ENCODE data around the gene DLK2. TPM values are rescaled to one million over a fixed set of nuclear protein-coding genes. Genes with fewer than 3 reads are reported as not detected.
"Not testable (repeated sequence)": the region's sequence is repeated elsewhere in the genome, so short reads cannot be mapped to it uniquely, and the experiment has no call there.

Gene DLK2
- total RNA-seq, 2 experiments from 2014 or later: not detected

DNA sequence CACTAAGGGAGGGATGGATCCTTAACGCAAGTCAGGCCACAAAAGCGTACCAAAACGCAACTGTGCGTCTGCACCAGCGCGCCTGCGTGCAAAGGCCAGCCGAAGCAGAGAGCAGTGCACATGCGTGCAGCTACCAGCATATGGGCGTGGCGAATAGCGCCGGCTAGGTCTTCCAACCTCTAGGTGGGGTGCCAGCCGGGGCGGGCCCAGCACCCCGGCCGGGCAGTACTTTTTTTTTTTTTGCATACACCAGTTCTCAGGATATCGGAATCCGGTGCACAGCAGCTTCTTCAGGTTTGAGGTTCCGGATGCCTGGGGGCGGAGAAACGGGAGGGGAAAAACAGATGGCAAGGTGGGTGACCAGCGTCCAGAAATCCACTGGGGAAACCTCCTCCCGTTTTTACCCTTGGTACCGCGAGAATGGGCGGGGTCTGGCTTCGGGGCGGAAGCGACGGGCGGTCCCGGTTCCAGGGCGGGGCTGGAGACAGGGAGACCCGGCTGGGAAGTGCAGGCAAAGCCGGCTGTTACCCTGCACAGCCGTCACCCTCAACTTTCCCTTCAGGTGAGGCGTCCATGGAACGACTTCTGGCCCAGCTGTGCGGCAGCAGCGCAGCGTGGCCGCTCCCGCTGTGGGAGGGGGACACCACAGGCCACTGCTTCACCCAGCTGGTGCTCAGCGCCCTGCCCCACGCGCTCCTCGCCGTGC is 27.8 kb downstream of the DLK2 start, which contains the start of gene ABCC10:
ABCC10 (plus strand) TSS at position 136 of the 706 bp plus-strand sequence; CDS start at position 574, 438 bp downstream.
- CTCF ChIA-PET: interaction anchor here (0.8 to 2.0 kb wide), 9 partner anchors 16 to 173 kb away, joined by 3 to 8 read pairs (median 4); partner anchors contain the start of genes DLK2 and ZNF318
- H3K4me3 Mint-ChIP-seq: peak within 1 kb of the TSS; percentile 96
- no peaks in the 10 kb centered on the region for H3K9me3 Mint-ChIP-seq (ENCODE audit: low read depth)
- H3K27me3 Mint-ChIP-seq: no peaks in the 10 kb centered on the region
- H3K27ac Mint-ChIP-seq: peak within 1 kb of the TSS; percentile 96
- peaks cover 22% of the 10 kb centered on the region for H3K4me1 Mint-ChIP-seq
- H3K36me3 Mint-ChIP-seq: peaks cover 2% of the 10 kb centered on the region
- DNase-seq: peak; percentile 98
- ATAC-seq: peak; percentile 98

DNA sequence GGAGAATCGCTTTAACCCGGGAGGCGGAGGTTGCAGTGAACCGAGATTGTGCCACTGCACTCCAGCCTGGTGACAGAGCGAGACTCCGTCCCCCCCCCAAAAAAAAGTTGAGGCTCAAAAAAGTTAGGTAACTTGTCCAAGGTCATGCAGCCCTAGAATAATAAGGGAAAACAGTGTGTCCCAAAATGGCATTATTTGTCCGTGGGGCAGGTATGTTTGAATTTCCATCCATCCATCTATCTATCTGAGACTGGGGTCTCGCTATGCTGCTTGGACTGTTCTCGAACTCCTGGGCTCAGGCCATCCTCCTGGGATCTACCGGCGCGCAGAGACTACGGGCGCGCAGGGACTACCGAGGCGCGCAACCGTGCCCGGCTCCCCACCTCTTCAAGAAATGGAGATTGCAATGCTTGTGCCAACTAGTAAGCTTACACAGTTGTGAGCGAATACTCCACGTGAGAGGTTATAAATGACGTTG is 28.4 kb downstream of the DLK2 start:
- peaks cover 2% of the 10 kb centered on the region for H3K36me3 Mint-ChIP-seq
- ATAC-seq (no peak), DNase-seq (no peak)
- CTCF ChIA-PET: interaction anchor here (0.8 to 2.0 kb wide), 9 partner anchors 16 to 173 kb away, joined by 3 to 8 read pairs (median 4); partner anchors contain the start of genes DLK2 and ZNF318
- no peaks in the 10 kb centered on the region for H3K9me3 Mint-ChIP-seq (ENCODE audit: low read depth)
- peaks cover 22% of the 10 kb centered on the region for H3K4me1 Mint-ChIP-seq
- peak overlapping the region; percentile 96 for H3K4me3 Mint-ChIP-seq
- no peaks in the 10 kb centered on the region for H3K27me3 Mint-ChIP-seq
- H3K27ac Mint-ChIP-seq: peak overlapping the region; percentile 96

GRCh38 chr6:43425083-43425482 is 30.3 kb downstream of the DLK2 start:
- H3K4me3 Mint-ChIP-seq; ATAC-seq; DNase-seq; H3K27me3 Mint-ChIP-seq; H3K36me3 Mint-ChIP-seq; H3K9me3 Mint-ChIP-seq (ENCODE audit: low read depth); CTCF ChIA-PET; H3K27ac Mint-ChIP-seq: not testable (repeated sequence)
- peaks cover 19% of the 10 kb centered on the region for H3K4me1 Mint-ChIP-seq

DNA sequence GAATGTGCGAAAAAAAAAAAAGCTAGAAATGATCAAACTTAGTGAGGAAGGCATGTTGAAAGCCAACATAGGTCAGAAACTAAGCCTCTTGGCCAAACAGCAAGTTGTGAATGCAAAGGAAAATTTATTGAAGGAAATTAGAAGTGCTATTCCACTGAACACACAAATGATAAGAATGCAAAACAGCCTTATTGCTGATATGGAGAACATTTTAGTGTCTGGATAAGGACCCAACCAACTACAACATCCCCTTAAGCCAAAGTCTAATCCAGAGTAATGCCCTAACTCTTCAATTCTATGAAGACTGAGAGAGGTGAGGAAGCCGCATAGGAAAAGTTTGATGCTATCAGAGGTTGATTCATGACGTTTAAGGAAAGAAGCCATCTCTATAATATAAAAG is 33.5 kb downstream of the DLK2 start:
- H3K4me3 Mint-ChIP-seq: no peak overlapping the region
- ATAC-seq: no peak
- DNase-seq: no peak
- H3K4me1 Mint-ChIP-seq: peaks cover 4% of the 10 kb centered on the region
- H3K27me3 Mint-ChIP-seq: peaks cover 13% of the 10 kb centered on the region
- H3K27ac Mint-ChIP-seq: no peak overlapping the region
- no peaks in the 10 kb centered on the region for H3K9me3 Mint-ChIP-seq (ENCODE audit: low read depth)
- CTCF ChIA-PET: interaction anchor here (1.4 kb wide), 1 partner anchor 192 kb away, joined by 3 read pairs; the partner anchor contains the start of gene DNPH1
- H3K36me3 Mint-ChIP-seq: no peaks in the 10 kb centered on the region

DNA sequence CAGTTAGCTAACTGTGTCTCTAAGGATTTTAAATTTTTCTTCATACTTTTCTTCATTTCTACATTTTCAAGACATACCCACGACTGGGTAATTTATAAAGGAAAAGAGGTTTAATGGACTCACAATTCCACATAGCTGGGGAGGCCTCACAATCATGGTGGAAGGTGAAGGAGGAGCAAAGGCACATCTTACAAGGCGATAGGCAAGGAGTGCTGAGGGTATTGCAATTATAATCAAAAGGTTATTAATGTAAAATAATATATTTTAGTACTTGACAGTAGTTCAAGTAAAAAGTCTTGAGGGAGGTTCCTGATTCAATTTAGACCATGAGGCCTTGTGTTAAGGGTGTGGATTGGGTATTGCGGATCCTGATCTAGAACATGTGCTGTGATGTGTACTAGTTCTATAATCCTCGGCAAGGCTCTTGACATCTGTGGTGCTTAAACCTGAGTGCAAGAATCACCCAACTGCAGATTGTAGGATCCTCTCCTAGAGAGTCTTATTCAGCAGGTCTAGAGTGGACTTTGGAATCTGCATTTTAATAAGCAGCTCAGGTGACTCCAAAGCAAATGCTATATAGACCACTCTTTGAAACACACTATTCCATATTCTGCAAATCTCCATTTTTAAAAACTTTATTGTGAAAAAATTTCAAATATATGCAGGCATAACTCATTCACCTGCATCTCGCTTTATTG is 35.2 kb downstream of the DLK2 start:
- H3K36me3 Mint-ChIP-seq: no peaks in the 10 kb centered on the region
- H3K9me3 Mint-ChIP-seq (ENCODE audit: low read depth): no peaks in the 10 kb centered on the region

GRCh38 chr6:43416935-43417334 is 38.4 kb downstream of the DLK2 start:
- ATAC-seq: no peak
- CTCF ChIA-PET: interaction anchor here (0.9 kb wide), 1 partner anchor 188 kb away, joined by 4 read pairs; the partner anchor contains the start of gene DNPH1
- H3K4me3 Mint-ChIP-seq: no peak overlapping the region

More for the DNA sequence above, 35.2 kb downstream of the DLK2 start:
- CTCF ChIA-PET: no interaction called here
- Mint-ChIP-seq H3K27me3 (peaks cover 16% of the 10 kb centered on the region), H3K27ac (no peak overlapping the region), H3K4me3 (no peak overlapping the region), H3K4me1 (peaks cover 2% of the 10 kb centered on the region)
- DNase-seq (no peak), ATAC-seq (no peak)

DNA sequence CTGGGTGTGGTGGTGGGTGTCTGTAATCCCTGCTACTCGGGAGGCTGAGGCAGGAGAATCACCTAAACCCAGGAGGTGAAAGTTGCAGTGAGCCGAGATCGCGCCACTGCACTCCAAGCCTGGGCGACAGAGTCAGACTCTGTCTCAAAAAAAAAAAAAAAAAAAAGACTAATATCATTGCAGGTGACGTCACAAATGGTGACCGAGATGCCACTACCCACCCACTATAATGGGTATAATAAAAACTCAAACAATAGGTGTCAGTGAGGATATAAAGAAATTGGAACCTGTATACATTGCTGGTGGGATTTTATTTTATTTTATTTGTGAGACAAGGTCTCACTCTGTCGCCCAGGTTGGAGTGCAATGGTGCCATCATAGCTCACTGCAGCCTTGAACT is 40.1 kb downstream of the DLK2 start:
- H3K4me1 Mint-ChIP-seq; H3K36me3 Mint-ChIP-seq; H3K27ac Mint-ChIP-seq; H3K4me3 Mint-ChIP-seq; ATAC-seq; H3K9me3 Mint-ChIP-seq (ENCODE audit: low read depth); DNase-seq: not testable (repeated sequence)
- CTCF ChIA-PET: interaction anchor here (0.6 to 1.6 kb wide), 2 partner anchors 91 to 741 kb away, joined by 3 to 5 read pairs; no protein-coding TSS in a partner anchor
- peaks cover 24% of the 10 kb centered on the region for H3K27me3 Mint-ChIP-seq

More at GRCh38 chr6:43416935-43417334, 38.4 kb downstream of the DLK2 start:
- no peak for DNase-seq
- no peaks in the 10 kb centered on the region for H3K36me3 Mint-ChIP-seq
- peaks cover 2% of the 10 kb centered on the region for H3K4me1 Mint-ChIP-seq
- H3K27ac Mint-ChIP-seq: no peak overlapping the region
- no peaks in the 10 kb centered on the region for H3K9me3 Mint-ChIP-seq (ENCODE audit: low read depth)
- H3K27me3 Mint-ChIP-seq: peaks cover 21% of the 10 kb centered on the region

- Mint-ChIP-seq H3K36me3 (no peaks in the 10 kb centered on the region), H3K27me3 (peaks cover 31% of the 10 kb centered on the region), H3K27ac (no peak overlapping the region), H3K4me1 (no peaks in the 10 kb centered on the region), H3K4me3 (no peak overlapping the region), H3K9me3 (ENCODE audit: low read depth) (no peaks in the 10 kb centered on the region)
- DNase-seq (no peak), ATAC-seq (no peak)
- CTCF ChIA-PET: no interaction called here
Measured at GRCh38 chr6:43413002-43413401, 42.3 kb downstream of the DLK2 start.

GRCh38 chr6:43412541-43412940 is 42.8 kb downstream of the DLK2 start:
- CTCF ChIA-PET: no interaction called here
- Mint-ChIP-seq H3K4me1 (no peaks in the 10 kb centered on the region), H3K4me3 (no peak overlapping the region), H3K27ac (no peak overlapping the region), H3K9me3 (ENCODE audit: low read depth) (no peaks in the 10 kb centered on the region), H3K36me3 (no peaks in the 10 kb centered on the region), H3K27me3 (peaks cover 31% of the 10 kb centered on the region)
- no peak for ATAC-seq
- DNase-seq: no peak

DNA sequence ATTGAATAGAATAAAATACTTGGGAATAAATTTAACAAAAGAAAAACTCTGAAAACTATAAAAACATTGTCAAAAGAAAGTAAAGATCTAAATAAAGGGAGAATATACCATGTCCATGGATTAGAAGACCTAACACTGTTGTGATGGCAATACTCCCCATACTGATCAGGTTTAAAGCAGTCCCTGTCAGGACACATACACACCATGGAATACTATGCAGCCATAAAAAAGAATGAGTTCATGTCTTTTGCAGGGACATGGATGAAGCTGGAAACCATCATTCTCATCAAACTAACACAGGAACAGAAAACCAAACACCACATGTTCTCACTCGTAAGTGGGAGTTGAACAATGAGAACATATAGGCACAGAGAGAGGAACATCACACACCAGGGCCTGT is 44.6 kb downstream of the DLK2 start:
- H3K4me1 Mint-ChIP-seq; H3K27ac Mint-ChIP-seq; H3K9me3 Mint-ChIP-seq (ENCODE audit: low read depth); DNase-seq; H3K36me3 Mint-ChIP-seq; ATAC-seq; H3K4me3 Mint-ChIP-seq; CTCF ChIA-PET: not testable (repeated sequence)
- H3K27me3 Mint-ChIP-seq: peaks cover 22% of the 10 kb centered on the region

- no peaks in the 10 kb centered on the region for H3K36me3 Mint-ChIP-seq
- CTCF ChIA-PET: interaction anchor here (1.8 kb wide), 1 partner anchor 10 kb away, joined by 4 read pairs; no protein-coding TSS in a partner anchor
- H3K27me3 Mint-ChIP-seq: peaks cover 41% of the 10 kb centered on the region
- DNase-seq: no peak
- H3K4me1 Mint-ChIP-seq: no peaks in the 10 kb centered on the region
- no peak overlapping the region for H3K4me3 Mint-ChIP-seq
- no peaks in the 10 kb centered on the region for H3K9me3 Mint-ChIP-seq (ENCODE audit: low read depth)
- no peak for ATAC-seq
- no peak overlapping the region for H3K27ac Mint-ChIP-seq
Measured at GRCh38 chr6:43408259-43408658, 47.1 kb downstream of the DLK2 start.

DNA sequence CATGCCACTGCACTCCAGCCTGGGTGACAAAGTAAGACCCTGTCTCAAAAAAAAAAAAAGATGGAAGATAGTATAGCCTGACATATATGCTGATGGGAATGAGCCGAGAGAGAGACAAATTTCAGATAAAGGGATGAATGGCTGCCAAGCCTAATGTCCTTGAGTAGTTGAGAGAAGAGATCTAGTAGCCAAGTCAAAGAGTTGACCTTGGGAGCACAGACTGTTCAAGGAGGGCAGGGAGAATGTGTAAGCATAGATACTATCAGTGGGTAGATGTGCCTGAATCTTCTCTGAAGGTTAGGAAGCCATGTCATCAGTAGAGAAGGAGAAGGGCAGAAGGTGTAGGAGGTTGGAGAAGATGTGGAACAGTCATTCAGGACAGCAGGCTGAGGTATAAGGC is 48.1 kb downstream of the DLK2 start:
- Mint-ChIP-seq H3K27me3 (peaks cover 43% of the 10 kb centered on the region), H3K4me1 (no peaks in the 10 kb centered on the region), H3K36me3 (no peaks in the 10 kb centered on the region), H3K9me3 (ENCODE audit: low read depth) (no peaks in the 10 kb centered on the region), H3K27ac (no peak overlapping the region), H3K4me3 (no peak overlapping the region)
- DNase-seq (no peak), ATAC-seq (no peak)
- CTCF ChIA-PET: no interaction called here

DNA sequence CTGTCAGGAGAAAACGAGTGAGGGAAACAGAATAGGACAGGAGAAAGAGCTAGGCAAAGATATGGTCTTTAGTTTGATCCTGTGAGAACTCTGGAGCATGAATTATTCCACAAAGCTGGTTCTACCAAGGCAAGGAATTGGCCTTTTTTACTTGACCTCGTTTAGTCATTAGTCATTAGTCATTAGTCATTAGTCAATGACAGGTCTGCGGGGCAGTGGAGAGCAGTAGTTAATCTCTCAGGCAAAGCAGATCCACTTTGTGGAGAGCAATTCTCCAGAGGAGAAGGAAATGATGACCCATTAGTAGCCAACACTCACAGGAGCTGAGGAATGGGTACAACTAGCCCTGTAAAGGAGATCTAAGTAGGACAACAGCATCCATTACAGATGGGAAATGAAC is 50.0 kb downstream of the DLK2 start:
- H3K9me3 Mint-ChIP-seq (ENCODE audit: low read depth): no peaks in the 10 kb centered on the region

More for the DNA sequence above, 50.0 kb downstream of the DLK2 start:
- no peak for ATAC-seq
- Mint-ChIP-seq H3K4me1 (peaks cover under 1% of the 10 kb centered on the region), H3K27me3 (peaks cover 39% of the 10 kb centered on the region), H3K36me3 (no peaks in the 10 kb centered on the region), H3K4me3 (no peak overlapping the region), H3K27ac (no peak overlapping the region)
- DNase-seq: no peak
- CTCF ChIA-PET: no interaction called here

Measured in activated CD8-positive, alpha-beta memory T cell treated with anti-CD3 and anti-CD28 coated beads, Interleukin-2, amount 10 ng/mL, durations not matched to agents 7 days and 5 days (primary cell).